GM12878 (cell line): ENCODE measurements around the gene SGPP2. TPM values are rescaled to one million over a fixed set of nuclear protein-coding genes. Genes with fewer than 3 reads are reported as not detected.

Experiments used
- ATAC-seq: fragments of 200-7000 bp; cut with Tn5 transposase; 3 replicates; pipeline ENCODE4 v1.9.1; 2020; ENCODE audit warnings: mild to moderate bottlenecking, moderate library complexity
- BruUV-seq: library from RNA; stranded (reverse); fragments of 400-500 nt; replicated peaks from 2 replicates; lab custom pipeline; 2021; lab: Mats Ljungman, UMichigan
- CTCF ChIA-PET: fragments of 300-600 bp; sonication (Branson Sonifier 250); formaldehyde crosslinking; extraction: SDS; loops from one replicate; lab custom pipeline; 2021; ENCODE audit warnings: inconsistent platforms; lab: Yijun Ruan, JAX
- POLR2A ChIA-PET: fragments of 350-600 bp; formaldehyde crosslinking; extraction: SDS; loops from one replicate; lab custom pipeline; 2021; ENCODE audit warnings: inconsistent platforms; lab: Charles Lee
- RAD21 ChIA-PET: fragments of 300-600 bp; sonication (Branson Sonifier 250); formaldehyde crosslinking; loops from one replicate; lab custom pipeline; 2023; ENCODE audit warnings: antibody characterized with exemption; ENCODE audit not compliant: unreplicated experiment; lab: Charles Lee
- SMC1A ChIA-PET: fragments of 300-600 bp; sonication (Branson Sonifier 250); formaldehyde crosslinking; loops from one replicate; lab custom pipeline; 2023; ENCODE audit not compliant: unreplicated experiment, uncharacterized antibody; lab: Charles Lee
- DNase-seq: peaks from one replicate; pipeline ENCODE4 v3.0.0-alpha.2; 2011; ENCODE audit warnings: low read depth, low spot score
- FAIRE-seq: peaks from 3 replicates; lab custom pipeline; 2011; peaks lifted over from hg19 to GRCh38; lab: Jason Lieb, UNC
- H2AFZ ChIP-seq: 2 replicates; pipeline ENCODE4 v1.6.0; 2011; ENCODE audit warnings: low read depth, low read length, control low read depth; ENCODE audit not compliant: control insufficient read depth
- H3K27ac ChIP-seq: 2 replicates; pipeline ENCODE4 v1.5.1; 2011; ENCODE audit warnings: control low read depth; ENCODE audit not compliant: control insufficient read depth, insufficient read depth
- H3K27me3 ChIP-seq, 2 experiments: replicated peaks in 1 of 2; 2 replicates each; pipeline versions ENCODE4 v1.6.0 to v1.6.1; 2011; ENCODE audit warnings: low read length in 1 of 2; ENCODE audit not compliant: control insufficient read depth in 2 of 2, insufficient read depth in 2 of 2
- H3K36me3 ChIP-seq, 2 experiments: 2 replicates each; pipeline ENCODE4 v1.5.1; 2011; ENCODE audit warnings: low read length in 1 of 2; ENCODE audit not compliant: control insufficient read depth in 2 of 2, insufficient read depth in 2 of 2
- H3K4me1 ChIP-seq: 2 replicates; pipeline ENCODE4 v1.6.1; 2011; ENCODE audit warnings: mild to moderate bottlenecking, low read length, moderate library complexity, mixed read lengths; ENCODE audit not compliant: control insufficient read depth, insufficient read depth
- H3K4me2 ChIP-seq: 2 replicates; pipeline ENCODE4 v1.6.0; 2011; ENCODE audit warnings: control low read depth; ENCODE audit not compliant: control insufficient read depth, insufficient read depth
- H3K4me3 ChIP-seq: fragments of 200-600 bp; sonication (generic); 2 replicates; pipeline ENCODE4 v1.5.1; 2016
- H3K79me2 ChIP-seq: 2 replicates; pipeline ENCODE4 v1.6.0; 2011; ENCODE audit warnings: low read length; ENCODE audit not compliant: control insufficient read depth, insufficient read depth
- H3K9ac ChIP-seq: 2 replicates; pipeline ENCODE4 v1.8.0; 2011; ENCODE audit warnings: low read length, control low read depth, mixed read lengths; ENCODE audit not compliant: control insufficient read depth, insufficient read depth
- H3K9me3 ChIP-seq: replicated peaks from 3 replicates; pipeline ENCODE4 v1.5.1; 2011; ENCODE audit warnings: mild to moderate bottlenecking, low read length; ENCODE audit not compliant: control insufficient read depth, insufficient read depth
- H4K20me1 ChIP-seq: 2 replicates; pipeline ENCODE4 v1.6.0; 2011; ENCODE audit not compliant: control insufficient read depth, insufficient read depth
- ATF2 ChIP-seq: IDR thresholded peaks from 2 replicates; pipeline ENCODE4 v1.6.1; 2012; ENCODE audit warnings: low read length, inconsistent platforms
- BHLHE40 ChIP-seq, 2 experiments: fragments of 450-650 bp in 1 of 2; IDR thresholded peaks; 2 replicates each; pipeline ENCODE4 v1.6.1; 2011 to 2017; ENCODE audit warnings: low read depth in 2 of 2, borderline replicate concordance in 1 of 2, improper control_type of control experiment in 1 of 2, low read length in 1 of 2, mild to moderate bottlenecking in 1 of 2
- EED ChIP-seq: sonication (generic); IDR thresholded peaks from 2 replicates; pipeline ENCODE4 v1.6.1; 2016; ENCODE audit warnings: antibody characterized with exemption, low read depth
- EGR1 ChIP-seq, 2 experiments: IDR thresholded peaks; 1 replicate in 1 of 2; 2 replicates in 1 of 2; pipeline ENCODE4 v1.6.1; 2011 to 2012; ENCODE audit warnings: low read depth in 2 of 2, low read length in 2 of 2, borderline replicate concordance in 1 of 2, mild to moderate bottlenecking in 1 of 2, moderate library complexity in 1 of 2
- MTA2 ChIP-seq: fragments of 450-650 bp; IDR thresholded peaks from 2 replicates; pipeline ENCODE4 v1.6.1; 2016; ENCODE audit warnings: low read depth, mild to moderate bottlenecking, moderate library complexity
- MXI1 ChIP-seq: fragments of 150-350 bp; IDR thresholded peaks from 2 replicates; pipeline ENCODE4 v1.6.1; 2011; ENCODE audit warnings: low read depth, mild to moderate bottlenecking, inconsistent platforms, low read length, improper control_type of control experiment
- NFIC ChIP-seq: IDR thresholded peaks from 2 replicates; pipeline ENCODE4 v1.6.1; 2012; ENCODE audit warnings: low read depth, mild to moderate bottlenecking, inconsistent platforms, low read length, moderate library complexity
- NFYA ChIP-seq: IDR thresholded peaks from 2 replicates; pipeline ENCODE4 v1.6.1; 2011; ENCODE audit warnings: low read depth, mild to moderate bottlenecking, low read length, improper control_type of control experiment, borderline replicate concordance
- NFYB ChIP-seq: IDR thresholded peaks from 2 replicates; pipeline ENCODE4 v1.6.1; 2011; ENCODE audit warnings: low read depth, mild to moderate bottlenecking, low read length, improper control_type of control experiment, moderate library complexity; ENCODE audit not compliant: insufficient read depth
- NR2C2 ChIP-seq: IDR thresholded peaks from 2 replicates; pipeline ENCODE4 v1.6.1; 2011; ENCODE audit warnings: borderline replicate concordance, low read depth; ENCODE audit not compliant: control insufficient read depth, insufficient read length
- POLR2AphosphoS2 ChIP-seq: IDR thresholded peaks from 2 replicates; pipeline ENCODE4 v1.6.1; 2011; ENCODE audit warnings: low read depth, mild to moderate bottlenecking, low read length, improper control_type of control experiment, moderate library complexity
- RCOR1 ChIP-seq: conservative IDR thresholded peaks from 2 replicates; pipeline ENCODE4 v1.6.1; 2012; ENCODE audit warnings: low read depth, low read length, improper control_type of control experiment
- SPI1 ChIP-seq: IDR thresholded peaks from 2 replicates; pipeline ENCODE4 v1.6.1; 2011; ENCODE audit warnings: low read depth, mild to moderate bottlenecking, low read length, moderate library complexity, borderline replicate concordance; ENCODE audit not compliant: insufficient read depth
- SREBF1 ChIP-seq: IDR thresholded peaks from 2 replicates; pipeline ENCODE4 v1.6.1; 2012; ENCODE audit warnings: mild to moderate bottlenecking, low read length
- STAT1 ChIP-seq: fragments of 450-650 bp; conservative IDR thresholded peaks from 2 replicates; pipeline ENCODE4 v1.6.1; 2014; ENCODE audit warnings: antibody characterized with exemption, mild to moderate bottlenecking
- YBX1 ChIP-seq: fragments of 450-650 bp; IDR thresholded peaks from 2 replicates; pipeline ENCODE4 v1.6.1; 2016; ENCODE audit warnings: antibody characterized with exemption
- WGBS: methylation state at CpG from one replicate; pipeline ENCODE4 v1.1.6; 2016; ENCODE audit warnings: low lambda C conversion rate; ENCODE audit not compliant: insufficient replicate concordance, insufficient coverage; ENCODE audit errors: missing lambda C conversion rate; 5-methylcytosine and 5-hydroxymethylcytosine counted together
- in situ Hi-C: fragments of 300-500 bp; cut with MboI; formaldehyde crosslinking; loops from 9 replicates; pipeline ENCODE4 v1.14.3; 2018; ENCODE audit warnings: mixed read lengths
- intact Hi-C: fragments of 100-400 bp; cut with micrococcal nuclease; formaldehyde crosslinking; loops from one replicate; pipeline ENCODE4 v1.14.2; 2022; ENCODE audit not compliant: unreplicated experiment
- polyA plus RNA-seq, 11 experiments: library from polyadenylated mRNA; depleted of rRNA in 4 of 11; unstranded in 6 of 11; stranded (reverse) in 5 of 11; fragments of >200 nt; fragmentation: Nextera tagmentation in 4 of 11; fragmentation: Illumina TruSeq in 1 of 11; extraction: Ambion mirVana in 4 of 11; extraction: Trizol in 1 of 11; gene quantifications; 1 replicate in 1 of 11; 2 replicates in 10 of 11; pipeline versions ENCODE4 v1.2.1 to v1.2.3, GENCODE V29; 2011 to 2016; ENCODE audit warnings: inconsistent platforms in 2 of 11, missing spikeins in 2 of 11, low read depth in 1 of 11
- total RNA-seq, 4 experiments: library from RNA; depleted of rRNA in 3 of 4; stranded (reverse); fragments of >200 nt in 3 of 4; fragmentation: Illumina TruSeq in 1 of 4; extraction: Trizol in 1 of 4; gene quantifications; 2 replicates each; pipeline versions ENCODE4 v1.2.1 to v1.2.3, GENCODE V29; 2013 to 2021
- TF ChIP-seq, protein P1 (sequence below): fragments of 450-650 bp; IDR thresholded peaks from 2 replicates; pipeline ENCODE4 v1.6.1; 2018; ENCODE audit warnings: mild to moderate bottlenecking, low read depth, moderate library complexity; ENCODE audit not compliant: partially characterized antibody
- TF ChIP-seq, protein P2 (sequence below): fragments of 450-650 bp; IDR thresholded peaks from 2 replicates; pipeline ENCODE4 v1.6.1; 2017; ENCODE audit warnings: mild to moderate bottlenecking, low read depth, inconsistent platforms; ENCODE audit not compliant: poor library complexity, severe bottlenecking

SGPP2 gene
- total and polyA plus RNA-seq, 10 of the 15 experiments (the other 5 are each of a cell fraction or from before 2014, with no cell fraction given): 3.5 to 84.9 (median 13.1) TPM

GRCh38 chr2:222391743-222392285, 32.5 kb upstream of the SGPP2 start:
- Histone ChIP-seq H2AFZ (no peak overlapping the region), H3K4me3 (no peak overlapping the region), H3K9me3 (no peaks in the 10 kb centered on the region), H3K4me2 (no peak overlapping the region), H3K36me3 (no peaks in the 10 kb centered on the region), H3K27ac (no peak overlapping the region), H3K79me2 (no peaks in the 10 kb centered on the region), H3K9ac (no peak overlapping the region), H3K4me1 (no peaks in the 10 kb centered on the region), H4K20me1 (no peaks in the 10 kb centered on the region), H3K27me3 (no peaks in the 10 kb centered on the region)
- ChIA-PET CTCF (no interaction called here), RAD21 (no interaction called here), POLR2A (no interaction called here), SMC1A (interaction anchor here (1.4 kb wide), 1 partner anchor 9 kb away, joined by 3 read pairs; no protein-coding TSS in a partner anchor)
- intact Hi-C loops (no loop called here), in situ Hi-C loops (no loop called here)
- DNase-seq (no peak), ATAC-seq (no peak), FAIRE-seq (no peak)
- BruUV-seq: no TSS peak
- WGBS: 45% methylated on average over 6 of the region's 6 CpGs
- TF ChIP-seq BHLHE40 (IDR thresholded peaks at IDR 0.05; ENCODE audit: borderline replicate concordance in 1 of 2, low read depth in 2 of 2, low read length in 1 of 2) (no peak), YBX1 (no peak), ATF2 (no peak), MTA2 (no peak), NR2C2 (no peak), POLR2AphosphoS2 (no peak), NFIC (no peak), RCOR1 (no peak), EED (no peak), EGR1 (IDR thresholded peaks at IDR 0.05; ENCODE audit: borderline replicate concordance in 1 of 2, low read depth in 2 of 2, low read length in 2 of 2) (no peak), NFYB (no peak), STAT1 (no peak), SREBF1 (no peak), MXI1 (no peak), NFYA (no peak), SPI1 (no peak)
- TF ChIP-seq, protein P1, sequence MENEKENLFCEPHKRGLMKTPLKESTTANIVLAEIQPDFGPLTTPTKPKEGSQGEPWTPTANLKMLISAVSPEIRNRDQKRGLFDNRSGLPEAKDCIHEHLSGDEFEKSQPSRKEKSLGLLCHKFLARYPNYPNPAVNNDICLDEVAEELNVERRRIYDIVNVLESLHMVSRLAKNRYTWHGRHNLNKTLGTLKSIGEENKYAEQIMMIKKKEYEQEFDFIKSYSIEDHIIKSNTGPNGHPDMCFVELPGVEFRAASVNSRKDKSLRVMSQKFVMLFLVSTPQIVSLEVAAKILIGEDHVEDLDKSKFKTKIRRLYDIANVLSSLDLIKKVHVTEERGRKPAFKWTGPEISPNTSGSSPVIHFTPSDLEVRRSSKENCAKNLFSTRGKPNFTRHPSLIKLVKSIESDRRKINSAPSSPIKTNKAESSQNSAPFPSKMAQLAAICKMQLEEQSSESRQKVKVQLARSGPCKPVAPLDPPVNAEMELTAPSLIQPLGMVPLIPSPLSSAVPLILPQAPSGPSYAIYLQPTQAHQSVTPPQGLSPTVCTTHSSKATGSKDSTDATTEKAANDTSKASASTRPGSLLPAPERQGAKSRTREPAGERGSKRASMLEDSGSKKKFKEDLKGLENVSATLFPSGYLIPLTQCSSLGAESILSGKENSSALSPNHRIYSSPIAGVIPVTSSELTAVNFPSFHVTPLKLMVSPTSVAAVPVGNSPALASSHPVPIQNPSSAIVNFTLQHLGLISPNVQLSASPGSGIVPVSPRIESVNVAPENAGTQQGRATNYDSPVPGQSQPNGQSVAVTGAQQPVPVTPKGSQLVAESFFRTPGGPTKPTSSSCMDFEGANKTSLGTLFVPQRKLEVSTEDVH: no peak
- TF ChIP-seq, protein P2, sequence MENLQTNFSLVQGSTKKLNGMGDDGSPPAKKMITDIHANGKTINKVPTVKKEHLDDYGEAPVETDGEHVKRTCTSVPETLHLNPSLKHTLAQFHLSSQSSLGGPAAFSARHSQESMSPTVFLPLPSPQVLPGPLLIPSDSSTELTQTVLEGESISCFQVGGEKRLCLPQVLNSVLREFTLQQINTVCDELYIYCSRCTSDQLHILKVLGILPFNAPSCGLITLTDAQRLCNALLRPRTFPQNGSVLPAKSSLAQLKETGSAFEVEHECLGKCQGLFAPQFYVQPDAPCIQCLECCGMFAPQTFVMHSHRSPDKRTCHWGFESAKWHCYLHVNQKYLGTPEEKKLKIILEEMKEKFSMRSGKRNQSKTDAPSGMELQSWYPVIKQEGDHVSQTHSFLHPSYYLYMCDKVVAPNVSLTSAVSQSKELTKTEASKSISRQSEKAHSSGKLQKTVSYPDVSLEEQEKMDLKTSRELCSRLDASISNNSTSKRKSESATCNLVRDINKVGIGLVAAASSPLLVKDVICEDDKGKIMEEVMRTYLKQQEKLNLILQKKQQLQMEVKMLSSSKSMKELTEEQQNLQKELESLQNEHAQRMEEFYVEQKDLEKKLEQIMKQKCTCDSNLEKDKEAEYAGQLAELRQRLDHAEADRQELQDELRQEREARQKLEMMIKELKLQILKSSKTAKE: no peak
